ENCODE measurements around the gene ARID1B. TPM values are rescaled to one million over a fixed set of nuclear protein-coding genes. Genes with fewer than 3 reads are reported as not detected.

Gene ARID1B
- total and polyA plus RNA-seq, 10 of the 15 experiments (the other 5 are each of a cell fraction or from before 2014, with no cell fraction given), result 24.7 to 133 (median 54.6) TPM

- Histone ChIP-seq H3K27ac (ENCODE audit: control insufficient read depth, insufficient read depth) (no peak overlapping the region), H3K36me3 (ENCODE audit: control insufficient read depth in 2 of 2, insufficient read depth in 2 of 2, low read length in 1 of 2) (peaks cover 8 to 17% of the 10 kb centered on the region in 2 experiments), H3K4me2 (ENCODE audit: control insufficient read depth, insufficient read depth) (no peak overlapping the region), H2AFZ (ENCODE audit: control insufficient read depth, low read depth, low read length) (no peak overlapping the region), H3K4me3 (no peak overlapping the region), H3K9ac (ENCODE audit: control insufficient read depth, insufficient read depth, low read length) (no peak overlapping the region), H3K4me1 (ENCODE audit: control insufficient read depth, insufficient read depth, low read length) (no peaks in the 10 kb centered on the region), H3K79me2 (ENCODE audit: control insufficient read depth, insufficient read depth, low read length) (no peaks in the 10 kb centered on the region), H3K9me3 (replicated peaks; ENCODE audit: control insufficient read depth, insufficient read depth, low read length) (no peaks in the 10 kb centered on the region), H4K20me1 (ENCODE audit: control insufficient read depth, insufficient read depth) (no peaks in the 10 kb centered on the region), H3K27me3 (replicated peaks in 1 of 2; ENCODE audit: control insufficient read depth in 2 of 2, insufficient read depth in 2 of 2, low read length in 1 of 2) (no peaks in the 10 kb centered on the region)
- RAD21 ChIA-PET (ENCODE audit: unreplicated experiment), result no interaction called here
- CTCF ChIA-PET, result interaction anchor here (0.6 to 1.7 kb wide), 3 partner anchors 12 to 460 kb away, joined by 3 to 5 read pairs (median 3); no protein-coding TSS in a partner anchor
- TF ChIP-seq ZNF622 (IDR thresholded peaks at IDR 0.05) (no peak), RAD21 (IDR thresholded peaks at IDR 0.05; ENCODE audit: insufficient read depth, low read depth, low read length) (no peak), ATF2 (IDR thresholded peaks at IDR 0.05; ENCODE audit: low read length) (no peak), KDM1A (IDR thresholded peaks at IDR 0.05; ENCODE audit: borderline replicate concordance) (no peak), LARP7 (IDR thresholded peaks at IDR 0.05) (no peak), SMC3 (IDR thresholded peaks at IDR 0.05; ENCODE audit: borderline replicate concordance, low read length) (no peak), YY1 (IDR thresholded peaks at IDR 0.05; ENCODE audit: low read depth, low read length) (no peak), POLR2A (IDR thresholded peaks at IDR 0.05; ENCODE audit: low read depth, low read length) (no peak), CHD2 (IDR thresholded peaks at IDR 0.05; ENCODE audit: borderline replicate concordance, low read depth, low read length) (no peak), NR2F1 (conservative IDR thresholded peaks at IDR 0.05) (no peak), RCOR1 (conservative IDR thresholded peaks at IDR 0.05; ENCODE audit: low read depth, low read length) (no peak), MYC (IDR thresholded peaks at IDR 0.05; ENCODE audit: insufficient read depth, insufficient read length, insufficient replicate concordance, low read length, severe bottlenecking) (no peak), PKNOX1 (IDR thresholded peaks at IDR 0.05) (no peak), ZNF207 (IDR thresholded peaks at IDR 0.05; ENCODE audit: borderline replicate concordance) (no peak), BHLHE40 (IDR thresholded peaks at IDR 0.05; ENCODE audit: borderline replicate concordance in 1 of 2, low read depth in 2 of 2, low read length in 1 of 2) (no peak)
- TF ChIP-seq, protein P1, sequence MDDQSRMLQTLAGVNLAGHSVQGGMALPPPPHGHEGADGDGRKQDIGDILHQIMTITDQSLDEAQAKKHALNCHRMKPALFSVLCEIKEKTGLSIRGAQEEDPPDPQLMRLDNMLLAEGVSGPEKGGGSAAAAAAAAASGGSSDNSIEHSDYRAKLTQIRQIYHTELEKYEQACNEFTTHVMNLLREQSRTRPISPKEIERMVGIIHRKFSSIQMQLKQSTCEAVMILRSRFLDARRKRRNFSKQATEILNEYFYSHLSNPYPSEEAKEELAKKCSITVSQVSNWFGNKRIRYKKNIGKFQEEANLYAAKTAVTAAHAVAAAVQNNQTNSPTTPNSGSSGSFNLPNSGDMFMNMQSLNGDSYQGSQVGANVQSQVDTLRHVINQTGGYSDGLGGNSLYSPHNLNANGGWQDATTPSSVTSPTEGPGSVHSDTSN (IDR thresholded peaks at IDR 0.05; ENCODE audit: insufficient replicate concordance, low read depth, low read length), result no peak
- FAIRE-seq, result no peak
- 89% methylated on average over 3 of the region's 3 CpGs for WGBS (ENCODE audit: insufficient coverage, insufficient replicate concordance, low lambda C conversion rate, missing lambda C conversion rate)
- DNase-seq (ENCODE audit: low read depth, low spot score), result no peak
- in situ Hi-C loops (cut with MboI), result no loop called here
- intact Hi-C loops (cut with micrococcal nuclease; ENCODE audit: unreplicated experiment), result no loop called here
- SMC1A ChIA-PET (ENCODE audit: uncharacterized antibody, unreplicated experiment), result interaction anchor here (0.8 to 1.6 kb wide), 2 partner anchors 9 to 13 kb away, joined by 4 read pairs; no protein-coding TSS in a partner anchor
- POLR2A ChIA-PET, result no interaction called here
- no peak for ATAC-seq
- BruUV-seq (replicated peaks), result TSS peak; percentile 24
These were observed 433.8 kb downstream of the ARID1B start for GRCh38 chr6:157210954-157211353.

Data from GM12878 (cell line).